Thymus (tissue), 11 donors: ENCODE measurements around the gene SIN3A. TPM values are rescaled to one million over a fixed set of nuclear protein-coding genes. Genes with fewer than 3 reads are reported as not detected.

ENCODE experiments used
- DNase-seq, 9 donors: peaks; one replicate each; pipeline ENCODE4 v3.0.0-alpha.2; 2013; ENCODE audit warnings: low spot score in 9 of 9, low read depth in 6 of 9, missing footprints in 1 of 9
- H3K27ac ChIP-seq, 2 donors: one replicate each; pipeline ENCODE4 v1.5.1; 2013; ENCODE audit warnings: control low read depth in 1 of 2, low read depth in 1 of 2, low read length in 1 of 2, mild to moderate bottlenecking in 1 of 2, moderate library complexity in 1 of 2
- H3K27me3 ChIP-seq, 2 donors: one replicate each; pipeline ENCODE4 v1.5.1; 2013; ENCODE audit warnings: low read length in 1 of 2; ENCODE audit not compliant: control insufficient read depth in 2 of 2, insufficient read depth in 1 of 2
- H3K36me3 ChIP-seq, 2 donors: one replicate each; pipeline ENCODE4 v1.5.1; 2013; ENCODE audit warnings: low read length in 1 of 2, mild to moderate bottlenecking in 1 of 2, moderate library complexity in 1 of 2; ENCODE audit not compliant: control insufficient read depth in 2 of 2, insufficient read depth in 2 of 2
- H3K4me1 ChIP-seq, 2 donors: one replicate each; pipeline ENCODE4 v1.5.1; 2013; ENCODE audit warnings: low read length in 2 of 2; ENCODE audit not compliant: control insufficient read depth in 2 of 2, insufficient read depth in 2 of 2
- H3K4me3 ChIP-seq, 2 donors: one replicate each; pipeline ENCODE4 v1.5.1; 2013; ENCODE audit warnings: low read length in 2 of 2, control low read depth in 1 of 2, mild to moderate bottlenecking in 1 of 2
- H3K9me3 ChIP-seq, 2 donors: one replicate each; pipeline ENCODE4 v1.5.1; 2013; ENCODE audit warnings: low read length in 1 of 2, mild to moderate bottlenecking in 1 of 2; ENCODE audit not compliant: control insufficient read depth in 2 of 2, insufficient read depth in 1 of 2
- WGBS: extraction: QIAGEN DNeasy Blood & Tissue Kit; methylation state at CpG from one replicate; pipeline ENCODE4 v1.1.7; 2013; 5-methylcytosine and 5-hydroxymethylcytosine counted together
- polyA plus RNA-seq: library from polyadenylated mRNA; stranded (reverse); fragments of 200-250 nt; gene quantifications from one replicate; pipeline ENCODE4 v1.2.3, GENCODE V29; 2013
- total RNA-seq: library from RNA; stranded (reverse); fragments of 120-200 nt; gene quantifications from one replicate; pipeline ENCODE4 v1.2.4, GENCODE V29; 2013
- donor health status: healthy.

Gene SIN3A
- total and polyA plus RNA-seq, 2 donors = 18.4 to 23.6 TPM

- Histone ChIP-seq H3K27me3 (no peaks in the 10 kb centered on the region), H3K4me3 (no peak overlapping the region), H3K9me3 (peaks cover 0 to 2% of the 10 kb centered on the region in 2 donors), H3K27ac (no peak overlapping the region), H3K4me1 (no peaks in the 10 kb centered on the region), H3K36me3 (peaks cover 62 to 73% of the 10 kb centered on the region in 2 donors)
- no peak for DNase-seq
- 99% methylated on average over 10 of the region's 10 CpGs for WGBS
These were observed 92.5 kb downstream of the SIN3A start for GRCh38 chr15:75358771-75359536.

DNA sequence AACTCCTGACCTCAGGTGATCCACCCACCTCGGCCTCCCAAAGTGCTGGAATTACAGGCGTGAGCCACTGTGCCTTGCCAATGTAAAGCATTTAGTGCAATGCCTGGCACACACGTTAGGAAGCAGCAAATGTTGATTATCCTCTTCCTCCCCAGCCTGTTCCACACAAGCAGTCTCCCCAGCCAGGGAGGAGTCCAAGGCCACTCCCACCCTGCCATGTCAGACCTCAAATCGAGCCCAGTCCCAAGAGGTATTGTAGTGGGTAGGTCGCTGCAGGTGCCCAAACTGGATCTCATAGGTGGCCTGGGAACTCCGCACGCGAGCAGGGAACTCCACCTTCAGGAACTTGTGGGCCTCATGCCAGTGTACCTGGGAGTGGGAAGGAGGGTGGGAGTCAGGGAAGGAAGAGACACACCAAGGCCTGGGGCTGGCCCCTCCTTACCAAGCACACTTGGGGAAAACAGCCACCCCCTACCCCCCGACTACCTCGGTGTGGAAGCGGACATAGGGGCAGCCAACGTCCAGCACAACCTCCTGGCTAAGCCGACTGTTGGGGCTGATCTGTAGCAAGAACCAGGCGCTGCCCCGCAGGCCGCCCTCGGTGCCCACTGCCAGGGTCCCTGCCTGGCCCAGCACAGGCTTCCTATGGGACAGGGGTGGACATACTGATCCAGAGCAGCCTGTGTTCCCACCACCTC, 93.4 kb downstream of the SIN3A start:
- WGBS = 98% methylated on average over 17 of the region's 17 CpGs
- Histone ChIP-seq H3K27ac (no peak overlapping the region), H3K4me3 (no peak overlapping the region), H3K9me3 (peaks cover 0 to 2% of the 10 kb centered on the region in 2 donors), H3K36me3 (peaks cover 60 to 70% of the 10 kb centered on the region in 2 donors), H3K4me1 (no peaks in the 10 kb centered on the region), H3K27me3 (no peaks in the 10 kb centered on the region)
- no peak for DNase-seq

GRCh38 chr15:75356517-75356916, 95.0 kb downstream of the SIN3A start:
- Histone ChIP-seq H3K4me1 (no peaks in the 10 kb centered on the region), H3K27ac (no peak overlapping the region), H3K27me3 (no peaks in the 10 kb centered on the region), H3K9me3 (peaks cover 0 to 2% of the 10 kb centered on the region in 2 donors), H3K36me3 (peaks cover 54 to 62% of the 10 kb centered on the region in 2 donors), H3K4me3 (no peak overlapping the region)
- 97% methylated on average over 20 of the region's 20 CpGs for WGBS
- no peak for DNase-seq

GRCh38 chr15:75356006-75356405, 95.5 kb downstream of the SIN3A start:
- H3K4me3 ChIP-seq = no peak overlapping the region

GRCh38 chr15:75355369-75355768, 96.1 kb downstream of the SIN3A start:
- no peaks in the 10 kb centered on the region for H3K27me3 ChIP-seq
- H3K9me3 ChIP-seq = peaks cover 0 to 2% of the 10 kb centered on the region in 2 donors
- H3K4me1 ChIP-seq = peaks cover 0 to 7% of the 10 kb centered on the region in 2 donors
- H3K36me3 ChIP-seq = peaks cover 44 to 53% of the 10 kb centered on the region in 2 donors
- DNase-seq = no peak
- H3K4me3 ChIP-seq = no peak overlapping the region
- WGBS = 95% methylated on average over 4 of the region's 4 CpGs
- H3K27ac ChIP-seq = no peak overlapping the region

More at GRCh38 chr15:75356006-75356405, 95.5 kb downstream of the SIN3A start:
- WGBS = 98% methylated on average over 28 of the region's 28 CpGs
- Histone ChIP-seq H3K27ac (no peak overlapping the region), H3K9me3 (peaks cover 0 to 2% of the 10 kb centered on the region in 2 donors), H3K4me1 (peaks cover 0 to under 1% of the 10 kb centered on the region in 2 donors), H3K27me3 (no peaks in the 10 kb centered on the region), H3K36me3 (peaks cover 50 to 57% of the 10 kb centered on the region in 2 donors)
- DNase-seq = no peak

GRCh38 chr15:75354454-75354853, 97.0 kb downstream of the SIN3A start:
- Histone ChIP-seq H3K9me3 (peaks cover 2 to 9% of the 10 kb centered on the region in 2 donors), H3K27me3 (no peaks in the 10 kb centered on the region), H3K4me3 (no peak overlapping the region), H3K4me1 (peaks cover 4 to 16% of the 10 kb centered on the region in 2 donors), H3K36me3 (peaks cover 38 to 44% of the 10 kb centered on the region in 2 donors), H3K27ac (no peak overlapping the region)
- no peak for DNase-seq
- WGBS = 96% methylated on average over 7 of the region's 7 CpGs

GRCh38 chr15:75353604-75354003, 97.9 kb downstream of the SIN3A start:
- H3K4me1 ChIP-seq = peaks cover 13 to 24% of the 10 kb centered on the region in 2 donors
- H3K36me3 ChIP-seq = peaks cover 36% of the 10 kb centered on the region in 2 donors
- no peak for DNase-seq
- WGBS = 96% methylated on average over 7 of the region's 7 CpGs
- H3K27me3 ChIP-seq = peaks cover 0 to 7% of the 10 kb centered on the region in 2 donors
- no peak overlapping the region for H3K27ac ChIP-seq
- peaks cover 5 to 17% of the 10 kb centered on the region in 2 donors for H3K9me3 ChIP-seq
- no peak overlapping the region for H3K4me3 ChIP-seq

DNA sequence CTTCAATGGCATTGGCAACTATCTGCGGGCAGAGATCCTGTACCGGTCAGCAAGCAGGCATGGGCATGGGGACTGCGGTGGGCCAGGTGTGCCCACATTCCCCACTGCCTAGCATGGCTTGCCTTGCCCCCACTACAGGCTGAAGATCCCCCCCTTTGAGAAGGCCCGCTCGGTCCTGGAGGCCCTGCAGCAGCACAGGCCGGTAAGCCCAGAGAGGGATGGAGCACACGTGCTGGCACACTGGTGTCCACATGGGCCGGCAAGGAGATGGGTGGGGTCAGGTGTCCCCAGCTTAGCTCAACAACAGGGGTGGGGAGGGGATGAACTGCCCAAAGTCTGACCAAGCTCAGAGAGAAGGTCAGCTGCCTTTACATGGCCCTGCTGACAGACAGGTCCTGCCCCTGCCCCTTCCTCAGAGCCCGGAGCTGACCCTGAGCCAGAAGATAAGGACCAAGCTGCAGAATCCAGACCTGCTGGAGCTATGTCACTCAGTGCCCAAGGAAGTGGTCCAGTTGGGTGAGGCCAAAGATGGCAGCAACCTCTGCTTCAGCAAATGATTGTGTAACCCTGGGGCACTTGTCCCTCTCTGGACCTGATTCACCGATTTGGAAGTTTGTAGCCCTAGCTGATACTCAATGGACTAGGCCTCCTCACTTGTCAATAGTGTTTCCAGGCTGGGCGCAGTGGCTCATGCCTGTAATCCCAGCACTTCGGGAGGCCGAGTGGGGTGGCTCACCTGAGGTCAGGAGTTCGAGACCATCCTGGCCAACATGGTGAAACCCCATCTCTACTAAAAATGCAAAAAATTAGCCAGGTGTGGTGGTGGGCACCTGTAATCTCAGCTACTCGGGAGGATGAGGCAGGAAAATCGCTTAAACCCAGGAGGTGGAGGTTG, 99.1 kb downstream of the SIN3A start:
- Histone ChIP-seq H3K27ac (no peak overlapping the region), H3K4me1 (peaks cover 19 to 29% of the 10 kb centered on the region in 2 donors), H3K27me3 (peaks cover 0 to 17% of the 10 kb centered on the region in 2 donors), H3K9me3 (peaks cover 5 to 21% of the 10 kb centered on the region in 2 donors), H3K4me3 (no peak overlapping the region), H3K36me3 (peaks cover 27 to 29% of the 10 kb centered on the region in 2 donors)
- WGBS = 96% methylated on average over 16 of the region's 16 CpGs
- DNase-seq = no peak
